GM19023 (cell line): ENCODE data around the gene SUN2.
"Not testable (repeated sequence)": the region's sequence is repeated elsewhere in the genome, so short reads cannot be mapped to it uniquely, and the experiment has no call there.

Experiments used
- ATAC-seq: cut with Tn5 transposase; IDR thresholded peaks from one replicate; pipeline ENCODE4 v1.9.1; 2021; ENCODE audit warnings: mild to moderate bottlenecking, moderate library complexity; ENCODE audit not compliant: unreplicated experiment

SUN2 gene, protein sequence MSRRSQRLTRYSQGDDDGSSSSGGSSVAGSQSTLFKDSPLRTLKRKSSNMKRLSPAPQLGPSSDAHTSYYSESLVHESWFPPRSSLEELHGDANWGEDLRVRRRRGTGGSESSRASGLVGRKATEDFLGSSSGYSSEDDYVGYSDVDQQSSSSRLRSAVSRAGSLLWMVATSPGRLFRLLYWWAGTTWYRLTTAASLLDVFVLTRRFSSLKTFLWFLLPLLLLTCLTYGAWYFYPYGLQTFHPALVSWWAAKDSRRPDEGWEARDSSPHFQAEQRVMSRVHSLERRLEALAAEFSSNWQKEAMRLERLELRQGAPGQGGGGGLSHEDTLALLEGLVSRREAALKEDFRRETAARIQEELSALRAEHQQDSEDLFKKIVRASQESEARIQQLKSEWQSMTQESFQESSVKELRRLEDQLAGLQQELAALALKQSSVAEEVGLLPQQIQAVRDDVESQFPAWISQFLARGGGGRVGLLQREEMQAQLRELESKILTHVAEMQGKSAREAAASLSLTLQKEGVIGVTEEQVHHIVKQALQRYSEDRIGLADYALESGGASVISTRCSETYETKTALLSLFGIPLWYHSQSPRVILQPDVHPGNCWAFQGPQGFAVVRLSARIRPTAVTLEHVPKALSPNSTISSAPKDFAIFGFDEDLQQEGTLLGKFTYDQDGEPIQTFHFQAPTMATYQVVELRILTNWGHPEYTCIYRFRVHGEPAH

DNA sequence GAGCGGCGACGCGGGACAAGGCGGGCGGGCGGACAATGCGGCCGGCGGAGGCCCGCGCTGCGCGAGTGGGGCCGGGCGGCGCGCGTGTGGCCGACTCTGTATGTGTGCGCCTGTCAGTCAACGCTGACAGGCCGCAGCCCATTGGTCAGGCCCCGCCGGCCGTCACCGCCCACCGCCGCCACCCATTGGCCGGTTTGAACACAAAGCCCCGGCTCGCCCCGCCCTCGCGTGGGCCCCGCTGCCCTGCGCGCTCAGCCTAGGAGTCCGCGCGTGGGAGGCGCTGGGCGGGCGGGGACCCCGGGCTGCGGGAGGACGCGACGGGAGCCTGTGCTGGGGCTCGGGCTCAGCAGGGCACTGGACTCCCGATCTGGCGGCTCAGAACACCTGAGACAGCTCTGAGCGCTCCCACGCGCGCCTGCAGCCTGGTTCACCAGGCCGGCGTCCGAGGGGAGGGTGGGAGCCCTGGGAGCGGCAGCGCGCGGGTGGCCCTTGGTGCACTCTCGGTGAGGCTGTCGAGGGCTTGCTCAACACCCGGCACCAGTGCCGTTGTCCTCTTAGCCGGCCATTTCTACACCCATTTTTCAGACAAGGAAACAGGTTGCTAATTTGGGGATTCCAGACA is at the start of gene SUN2:
Gene SUN2, minus strand, starts transcription at position 88 of the 622 bp plus-strand sequence. CDS start 3,370 bp downstream, outside the sequence.
- peak; percentile 77 for ATAC-seq

GRCh38 chr22:38805041-38805593 is 49.3 kb upstream of the SUN2 start:
- ATAC-seq, result not testable (repeated sequence)

- no peak for ATAC-seq
Observed at GRCh38 chr22:38802671-38803121, 46.9 kb upstream of the SUN2 start.

- ATAC-seq, result no peak
Observed at GRCh38 chr22:38799265-38800002, 43.6 kb upstream of the SUN2 start.

- ATAC-seq, result no peak
Observed at GRCh38 chr22:38798496-38798895, 42.7 kb upstream of the SUN2 start.

DNA sequence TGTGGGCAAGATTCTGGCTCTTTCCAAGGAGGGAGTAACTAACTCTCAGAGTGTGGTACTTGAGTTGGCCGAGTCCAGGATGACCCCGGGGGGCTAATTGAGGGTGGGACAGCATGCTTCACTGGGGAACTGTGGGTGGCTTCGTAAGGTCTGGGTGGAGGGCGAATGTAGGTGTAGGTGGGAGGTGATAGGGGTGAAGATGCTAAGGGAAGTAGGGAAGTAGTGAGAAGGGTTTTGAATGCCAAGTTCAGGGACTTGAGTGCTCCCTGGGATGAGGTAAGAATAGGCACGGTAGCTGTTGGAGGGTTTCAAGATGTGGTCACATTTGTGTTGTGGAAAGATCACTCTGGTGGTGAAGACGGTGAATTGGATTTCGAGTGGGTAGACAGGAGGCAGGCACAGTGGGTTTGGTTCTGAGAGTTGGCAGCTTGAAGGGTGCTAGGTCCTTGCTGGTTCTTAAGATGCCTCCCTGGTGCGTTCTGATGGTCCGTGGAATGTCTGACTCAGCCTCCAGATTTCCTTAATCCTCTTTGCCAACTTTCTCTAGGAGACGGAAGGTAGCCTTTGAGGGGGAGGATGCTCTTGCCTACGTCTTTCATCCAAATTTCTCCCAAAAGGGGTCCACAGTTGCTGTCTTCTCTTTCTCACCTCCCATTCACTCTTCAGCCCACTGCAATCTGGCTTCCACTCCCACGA is 40.6 kb upstream of the SUN2 start:
- no peak for ATAC-seq

- no peak for ATAC-seq
Observed at GRCh38 chr22:38795569-38795968, 39.8 kb upstream of the SUN2 start.

GRCh38 chr22:38793721-38794466 is 38.1 kb upstream of the SUN2 start, which contains the start of gene DNAL4:
DNAL4 (minus strand) TSS chr22:38794143; CDS start chr22:38782731, 11,412 bp downstream.
- ATAC-seq, result peak; percentile 95

DNA sequence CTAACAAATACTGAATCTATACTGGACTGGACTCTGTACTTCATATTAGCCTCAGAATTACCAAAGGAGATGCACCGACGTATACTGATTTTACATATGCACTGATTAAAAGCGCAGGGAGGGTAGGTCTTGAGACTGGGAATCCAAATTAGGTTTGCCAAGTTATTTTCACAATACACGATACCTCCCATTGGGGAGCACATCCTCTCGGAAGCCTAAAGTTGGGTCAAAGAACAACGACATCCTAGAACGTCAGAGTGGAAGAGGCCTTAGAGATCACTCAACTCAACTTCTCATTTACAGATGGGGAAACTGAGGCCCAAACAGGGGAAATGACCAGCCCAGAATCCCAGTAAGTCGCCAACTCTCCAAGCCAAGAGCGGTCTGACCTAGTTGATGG is 37.5 kb upstream of the SUN2 start:
- no peak for ATAC-seq

DNA sequence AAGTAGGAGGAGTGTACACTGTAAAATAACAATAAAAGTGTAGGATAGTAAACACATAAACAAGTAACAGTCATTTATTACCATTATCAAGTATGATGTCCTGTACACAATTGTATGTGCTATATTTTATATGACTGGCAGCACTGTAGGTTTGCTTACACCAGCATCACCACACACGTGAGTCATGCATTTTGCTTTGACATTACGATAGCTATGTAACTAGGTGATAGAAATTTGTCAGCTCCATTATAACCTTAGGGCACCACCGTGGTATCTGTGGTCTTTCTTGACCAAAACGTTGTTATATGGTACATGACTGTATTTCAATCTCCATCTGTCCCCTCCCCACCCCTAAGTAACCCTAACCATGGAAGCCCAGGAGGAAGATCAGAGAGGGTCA is 37.0 kb upstream of the SUN2 start:
- ATAC-seq, result no peak

GRCh38 chr22:38789606-38790005 is 33.8 kb upstream of the SUN2 start:
- ATAC-seq, result no peak

- ATAC-seq, result no peak
Observed at GRCh38 chr22:38788846-38789245, 33.0 kb upstream of the SUN2 start.

DNA sequence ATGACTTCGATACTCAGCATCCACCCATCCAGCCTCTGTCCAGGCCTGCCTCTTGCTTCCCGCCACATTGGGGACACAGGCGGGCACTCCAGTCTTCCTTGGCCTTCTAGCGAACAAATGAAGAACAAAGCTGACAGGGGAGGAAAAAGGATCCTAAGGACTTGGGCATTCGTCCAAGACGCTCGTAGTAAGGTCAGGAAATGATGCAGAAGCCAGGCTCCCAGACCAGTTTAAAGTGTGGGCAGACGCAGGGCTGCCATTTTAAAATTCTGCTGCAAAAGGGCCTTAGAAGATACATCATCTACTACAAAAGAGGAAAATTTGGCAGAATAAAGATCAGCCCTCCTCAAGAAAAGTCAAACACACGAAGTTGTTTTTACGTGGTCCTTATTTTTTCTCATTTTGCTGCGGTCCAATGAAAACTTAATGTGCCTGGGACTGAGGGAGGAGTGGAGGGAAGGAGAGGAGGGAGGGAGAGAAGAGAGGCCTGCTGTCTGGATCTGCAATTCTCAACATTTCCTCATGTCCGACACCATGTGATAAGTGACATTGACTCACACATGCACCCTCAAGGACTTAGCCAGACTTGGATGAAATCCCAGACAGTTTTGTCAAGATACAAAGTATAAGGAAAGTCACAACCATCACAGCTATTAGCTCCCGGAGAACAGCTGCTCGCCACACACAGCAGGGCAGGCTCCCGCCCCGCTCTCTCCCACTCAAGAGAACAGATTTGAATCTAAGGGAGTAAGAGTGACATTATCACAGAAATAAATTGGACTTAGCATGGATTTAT is 32.4 kb upstream of the SUN2 start:
- ATAC-seq, result no peak

GRCh38 chr22:38786631-38787030 is 30.8 kb upstream of the SUN2 start:
- ATAC-seq, result no peak

GRCh38 chr22:38784856-38785255 is 29.1 kb upstream of the SUN2 start:
- no peak for ATAC-seq

- no peak for ATAC-seq
Observed at GRCh38 chr22:38784035-38784434, 28.2 kb upstream of the SUN2 start.

GRCh38 chr22:38783095-38783615 is 27.4 kb upstream of the SUN2 start:
- no peak for ATAC-seq

GRCh38 chr22:38782402-38783094 is 26.8 kb upstream of the SUN2 start:
- no peak for ATAC-seq
